NCI-H345 treated with DMSO at 0.1 percent for 48 hours (cell line): ENCODE measurements around the gene COPZ1.

Source experiments
- DNase-seq: peaks from one replicate; lab custom pipeline; 2025; ENCODE audit not compliant: unreplicated experiment; lab: John Stamatoyannopoulos, UW

The COPZ1 gene

DNA sequence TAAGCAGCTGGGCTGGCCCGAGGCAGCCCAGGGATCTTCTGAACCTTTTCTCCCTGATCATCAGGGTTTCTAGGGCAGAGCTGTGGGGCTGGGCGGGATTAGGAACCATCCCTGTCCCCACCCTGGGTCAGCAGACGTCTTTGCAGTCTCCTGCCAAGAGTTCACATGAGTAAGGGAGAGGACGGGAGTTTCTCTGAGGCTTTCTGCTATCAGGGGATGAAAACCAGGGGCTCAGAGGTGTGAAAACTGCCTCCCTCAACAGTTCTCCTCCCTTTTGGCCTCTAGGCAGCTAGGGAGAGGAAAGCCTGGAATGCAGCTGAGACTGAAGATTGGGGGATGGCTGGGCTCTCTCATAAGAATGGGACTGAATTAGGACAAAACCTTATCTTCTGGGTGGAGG, 51.7 kb downstream of the COPZ1 start:
- DNase-seq: no peak

- no peak for DNase-seq
Observed at GRCh38 chr12:54377007-54377406, 52.1 kb downstream of the COPZ1 start.

- no peak for DNase-seq
Observed at GRCh38 chr12:54377797-54378515, 53.0 kb downstream of the COPZ1 start.

GRCh38 chr12:54378796-54379397, 54.0 kb downstream of the COPZ1 start:
- DNase-seq: no peak

DNA sequence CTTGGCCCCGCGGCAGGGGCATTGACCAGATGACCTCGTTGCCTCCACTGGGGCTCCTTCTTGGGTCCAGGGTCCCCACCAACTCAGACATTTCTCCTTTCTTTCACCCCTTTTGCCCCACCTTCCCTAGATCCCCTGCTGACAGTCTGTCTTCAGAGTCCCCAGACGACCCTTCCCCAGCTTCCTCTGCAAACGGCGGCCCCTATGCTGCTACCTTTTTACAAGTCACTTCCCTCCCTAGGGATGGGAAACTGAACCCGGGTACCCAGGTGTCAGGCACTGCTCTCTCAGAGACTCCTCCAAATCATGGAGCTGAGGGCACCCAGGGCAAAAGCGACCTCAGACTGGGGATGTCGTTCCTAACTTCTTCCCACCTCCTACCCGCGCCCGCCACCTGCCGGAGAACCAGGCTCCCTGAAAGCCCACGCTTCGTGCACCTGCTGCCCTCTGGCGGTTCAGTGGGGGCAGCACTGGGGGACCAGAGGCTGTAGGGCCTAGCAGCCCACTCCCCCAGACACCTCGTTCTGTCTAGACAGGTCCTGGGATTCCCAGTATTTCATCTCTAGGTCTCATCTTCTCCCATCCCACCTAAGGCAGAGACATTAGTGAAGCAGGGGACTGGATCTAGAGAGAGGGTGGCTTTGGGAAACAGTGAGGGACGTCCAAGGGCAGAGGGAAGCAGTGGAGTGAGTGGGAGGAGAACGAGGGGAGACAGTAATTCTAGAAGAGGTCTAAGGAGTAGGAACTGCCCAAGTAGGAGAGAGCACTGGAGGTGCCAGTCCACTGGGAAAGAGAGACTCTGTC, 54.7 kb downstream of the COPZ1 start:
- peak; percentile 67 for DNase-seq

- DNase-seq: no peak
Observed at GRCh38 chr12:54381136-54381535, 56.2 kb downstream of the COPZ1 start.

DNA sequence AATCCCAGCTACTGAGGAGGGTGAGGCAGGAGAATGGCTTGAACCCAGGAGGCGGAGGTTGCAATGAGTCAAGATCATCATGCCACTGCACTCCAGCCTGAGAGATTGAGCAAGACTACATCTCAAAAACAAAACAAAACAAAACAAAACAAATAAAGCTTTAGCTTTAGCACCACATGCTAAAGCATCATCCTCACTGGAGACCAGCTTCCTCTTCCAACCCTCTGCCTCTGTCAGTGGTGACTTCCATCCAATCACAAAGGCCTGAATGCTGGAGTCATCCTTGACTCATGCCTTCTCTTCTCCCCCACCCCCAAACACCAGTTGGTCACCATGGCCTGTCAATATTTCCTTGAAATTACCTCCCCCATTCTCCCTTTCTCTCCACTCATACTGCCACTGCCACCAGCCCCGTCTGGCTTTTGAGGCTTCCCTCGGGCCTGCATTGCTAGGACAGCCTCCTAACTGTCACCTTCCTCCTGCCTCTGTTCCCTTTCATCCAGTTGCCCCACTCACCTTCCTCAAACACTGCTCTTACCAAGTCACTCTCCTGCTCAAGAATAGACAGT, 58.2 kb downstream of the COPZ1 start:
- DNase-seq: no peak

DNA sequence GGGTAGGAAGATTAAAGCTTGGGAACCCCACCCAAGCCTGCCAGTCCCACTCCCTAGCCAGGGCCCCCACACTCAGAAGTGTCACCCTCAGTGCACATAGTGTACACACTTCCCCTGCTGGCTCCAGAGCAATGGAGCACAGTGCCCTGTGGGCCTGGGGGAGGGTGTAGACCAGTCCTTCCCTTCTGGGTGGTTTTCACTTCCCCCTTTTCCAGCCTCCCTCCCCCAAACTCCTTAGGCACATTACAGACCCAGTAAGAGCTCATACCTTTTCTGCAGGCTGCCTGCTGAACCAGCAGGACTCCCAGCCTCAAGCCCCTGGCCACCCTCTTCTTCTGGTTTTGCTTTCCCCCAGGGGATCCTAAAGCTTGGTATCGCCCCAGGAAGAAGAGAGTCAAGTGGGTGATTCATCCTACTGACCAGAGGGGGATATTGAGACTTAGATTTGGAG, 59.7 kb downstream of the COPZ1 start, which contains the start of gene ZNF385A:
Gene ZNF385A, minus strand, starts transcription at position 143 of the 451 bp plus-strand sequence. CDS start 219 bp downstream, outside the sequence.
- no peak for DNase-seq

DNA sequence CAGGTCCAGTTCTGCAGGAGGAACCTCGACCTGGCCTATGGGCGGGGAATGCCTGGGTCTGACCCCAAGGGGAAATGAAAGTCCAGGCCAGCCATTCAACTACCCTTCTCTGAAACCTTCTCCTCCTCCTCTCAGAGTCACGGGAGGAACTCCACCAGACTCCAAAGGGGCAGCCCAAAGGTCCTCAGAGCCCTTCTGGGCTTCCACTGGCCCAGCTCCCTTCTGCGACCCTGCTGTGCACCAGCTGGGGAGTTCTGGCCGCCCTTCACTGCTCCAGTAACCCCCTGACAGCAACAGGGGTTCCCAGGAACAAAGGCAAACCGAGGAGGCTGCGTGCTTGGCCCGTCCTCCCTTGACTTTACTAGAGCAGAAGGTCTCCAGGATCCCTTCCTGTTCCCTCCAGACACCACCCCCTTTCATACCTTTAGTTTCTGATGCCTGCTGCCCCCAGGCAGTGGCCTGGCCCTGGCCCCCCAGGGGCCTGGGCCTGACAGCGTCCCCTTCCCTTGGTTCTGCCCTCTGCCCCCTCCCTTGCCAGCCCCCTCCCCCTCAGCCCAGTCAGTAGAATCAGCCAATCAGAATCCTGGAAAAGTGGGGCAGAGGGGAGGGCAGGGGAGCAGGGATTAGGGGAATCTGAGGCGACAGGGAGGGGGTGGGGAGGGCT, 60.5 kb downstream of the COPZ1 start:
- DNase-seq: no peak

- no peak for DNase-seq
Observed at GRCh38 chr12:54386403-54387113, 61.6 kb downstream of the COPZ1 start.

- DNase-seq: no peak
Observed at GRCh38 chr12:54387114-54387467, 62.2 kb downstream of the COPZ1 start.

DNA sequence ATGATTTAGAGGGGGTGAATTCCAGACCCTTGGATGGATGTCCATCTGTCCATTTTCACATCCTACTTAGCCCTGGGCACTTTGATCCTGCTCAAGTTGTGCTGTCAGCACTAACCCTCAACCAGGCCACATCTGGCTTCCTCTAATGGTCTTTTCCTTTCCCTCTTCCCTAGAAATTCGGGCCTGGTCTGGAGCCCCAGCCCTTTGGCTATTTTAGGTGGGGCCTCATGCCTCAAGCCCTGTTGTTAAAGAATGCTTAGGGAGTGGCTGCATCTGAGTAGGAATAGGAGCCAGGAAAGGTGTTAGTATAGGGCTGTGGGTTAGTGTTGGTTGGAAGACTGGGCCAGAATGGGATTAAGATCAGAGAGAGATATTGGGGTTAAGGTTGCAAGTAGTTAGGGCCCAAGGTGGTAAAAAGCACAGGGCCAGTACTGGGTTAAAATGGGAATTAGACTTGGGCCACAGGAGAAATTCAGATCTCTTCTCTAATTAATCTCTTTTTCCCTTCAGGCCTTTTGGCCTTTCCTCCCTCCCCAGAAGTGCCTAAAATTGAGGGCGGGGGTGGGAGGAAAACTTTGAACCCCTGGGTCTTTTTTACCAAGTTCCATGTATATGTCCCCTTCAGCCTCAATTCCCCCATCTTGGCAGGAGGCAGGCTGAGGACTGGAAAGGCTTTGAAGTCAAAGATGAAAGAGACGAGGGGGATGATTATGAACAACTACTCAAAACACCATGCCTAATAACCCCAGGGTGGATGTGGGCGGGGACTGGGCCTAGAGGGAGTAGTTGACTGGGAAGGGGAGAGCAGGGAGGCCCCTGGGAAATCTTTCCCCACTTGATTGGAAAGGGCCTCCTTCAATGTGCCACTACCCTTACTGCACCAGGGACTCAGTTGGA, 63.6 kb downstream of the COPZ1 start:
- DNase-seq: no peak

GRCh38 chr12:54389134-54389508, 64.2 kb downstream of the COPZ1 start:
- no peak for DNase-seq

GRCh38 chr12:54389607-54390175, 64.8 kb downstream of the COPZ1 start:
- DNase-seq: peak; percentile 30

GRCh38 chr12:54390176-54390667, 65.3 kb downstream of the COPZ1 start:
- DNase-seq: no peak

DNA sequence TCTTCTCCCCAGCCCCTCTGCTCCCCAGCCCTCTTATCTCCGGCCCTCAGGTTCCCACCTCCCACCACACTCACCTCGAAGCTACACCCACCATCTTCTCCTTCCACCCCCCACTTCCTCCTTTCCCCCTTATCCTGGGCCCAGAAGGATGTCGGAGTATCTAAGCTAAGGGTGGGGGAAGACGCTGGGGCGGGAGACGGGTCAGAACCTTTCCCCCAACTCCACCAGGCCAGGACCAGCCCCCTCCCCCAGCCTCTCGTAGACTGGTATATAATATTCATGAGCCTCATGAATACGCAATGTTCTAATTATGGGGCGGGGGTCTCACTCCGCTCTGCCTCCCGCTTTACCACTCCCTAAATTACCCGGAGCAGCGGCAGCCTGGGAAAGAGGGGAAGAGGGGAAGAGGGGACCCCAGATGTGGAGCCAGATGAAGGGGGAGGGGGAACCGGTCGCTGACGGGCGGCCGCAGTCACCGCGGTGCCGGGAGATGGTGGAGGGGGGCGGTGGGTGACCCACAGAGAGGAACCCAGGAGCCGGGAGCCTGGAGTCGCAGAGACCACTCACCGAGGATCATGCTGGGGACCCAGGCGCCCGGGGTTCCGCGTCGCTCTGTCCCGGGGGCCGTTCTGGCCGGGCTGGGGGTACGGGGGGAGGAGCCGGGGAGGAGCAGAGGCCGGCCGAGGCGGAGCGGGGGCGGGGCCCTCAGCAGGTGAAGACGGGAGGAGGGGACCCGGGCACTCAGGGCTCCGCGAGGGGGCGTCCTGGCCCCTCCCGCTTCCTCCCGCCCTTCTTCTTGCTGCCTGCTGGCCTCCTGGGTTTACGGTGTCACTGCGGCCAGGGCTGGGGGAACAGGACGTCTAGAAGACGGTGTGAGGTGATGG, 66.0 kb downstream of the COPZ1 start:
- peak; percentile 73 for DNase-seq

DNA sequence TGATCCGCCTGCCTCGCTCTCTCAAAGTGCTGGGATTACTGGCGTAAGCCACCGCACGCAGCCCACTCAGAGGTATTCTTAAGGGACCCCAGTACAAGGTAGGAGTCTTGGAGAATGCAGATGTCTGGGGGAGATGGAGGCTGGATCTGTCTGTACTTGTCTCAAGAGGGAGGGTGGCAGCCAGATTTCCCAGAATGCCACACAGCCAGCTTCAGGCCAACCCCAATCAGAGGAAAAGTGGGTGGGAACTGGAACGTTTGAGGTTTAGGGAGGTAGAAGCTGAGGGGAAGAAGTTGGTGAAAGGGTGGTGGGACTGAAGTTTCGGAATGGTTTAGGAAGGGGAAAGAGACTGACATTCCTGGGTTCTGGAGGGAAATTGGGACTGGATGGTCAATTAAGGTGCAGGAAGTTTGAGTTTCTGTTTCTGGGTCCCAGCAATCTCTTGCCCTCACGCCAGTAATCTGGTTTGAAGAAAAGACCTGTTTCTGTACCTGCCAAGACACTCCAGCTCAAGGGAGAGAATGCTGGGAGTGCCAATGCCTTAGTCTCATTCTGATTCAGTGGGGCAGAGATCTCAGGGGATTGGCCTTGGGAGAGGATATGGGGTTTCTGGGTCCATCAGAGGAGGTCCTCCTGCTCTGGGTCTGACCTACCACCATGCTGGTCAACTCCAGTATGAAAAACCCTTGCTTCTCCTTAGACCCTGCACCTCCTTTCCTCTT, 67.7 kb downstream of the COPZ1 start:
- DNase-seq: no peak
